Measurements from ENCODE around the gene LRRC46.

LRRC46 gene

DNA sequence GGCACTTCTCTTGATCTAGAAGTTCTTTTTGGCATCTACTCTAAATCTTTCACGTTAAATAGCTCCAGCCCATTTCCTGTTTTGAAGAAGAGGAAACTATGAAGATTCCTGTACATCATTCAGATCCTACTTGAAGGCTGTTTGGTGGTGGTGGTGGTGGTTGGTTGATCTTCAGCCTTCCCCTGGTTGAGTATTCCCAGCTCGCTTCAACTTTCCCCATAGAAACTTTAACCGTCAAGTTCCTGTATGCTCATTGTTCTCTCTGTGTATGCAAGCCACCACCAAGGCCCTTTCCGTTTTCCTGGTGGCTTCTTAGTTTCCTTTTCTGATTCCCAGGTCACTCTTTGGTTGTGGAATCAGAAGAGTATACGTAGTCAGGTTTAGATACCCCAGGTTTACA is 3.3 kb downstream of the LRRC46 start:
- no peak for DNase-seq

GRCh38 chr17:47836601-47837000 is 5.1 kb downstream of the LRRC46 start:
- no peak for DNase-seq

- DNase-seq: peak; percentile 65
These were observed 6.0 kb downstream of the LRRC46 start for GRCh38 chr17:47837401-47838039.

DNA sequence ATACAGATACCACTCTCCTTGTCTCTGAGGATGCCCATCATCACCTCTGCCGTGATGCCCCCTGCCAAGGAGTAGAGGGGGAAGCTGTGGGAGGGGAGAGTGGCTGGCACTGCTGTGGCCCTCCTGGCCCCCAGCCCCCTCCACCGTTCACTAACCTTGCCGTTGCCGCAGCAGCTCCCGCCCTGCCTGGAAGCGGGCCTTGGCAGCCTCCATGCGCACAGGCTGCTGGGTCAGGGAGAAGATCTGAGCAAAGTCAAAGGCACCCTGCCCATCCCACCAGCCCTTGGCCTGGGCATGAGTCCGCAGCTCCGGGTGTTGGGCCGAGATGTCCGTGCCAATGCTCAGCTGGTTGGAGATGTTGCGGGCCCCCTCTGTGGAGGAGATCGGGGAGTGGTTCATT is 7.2 kb downstream of the LRRC46 start:
- no peak for DNase-seq

- no peak for DNase-seq
These were observed 7.6 kb downstream of the LRRC46 start for GRCh38 chr17:47839071-47839470.

DNA sequence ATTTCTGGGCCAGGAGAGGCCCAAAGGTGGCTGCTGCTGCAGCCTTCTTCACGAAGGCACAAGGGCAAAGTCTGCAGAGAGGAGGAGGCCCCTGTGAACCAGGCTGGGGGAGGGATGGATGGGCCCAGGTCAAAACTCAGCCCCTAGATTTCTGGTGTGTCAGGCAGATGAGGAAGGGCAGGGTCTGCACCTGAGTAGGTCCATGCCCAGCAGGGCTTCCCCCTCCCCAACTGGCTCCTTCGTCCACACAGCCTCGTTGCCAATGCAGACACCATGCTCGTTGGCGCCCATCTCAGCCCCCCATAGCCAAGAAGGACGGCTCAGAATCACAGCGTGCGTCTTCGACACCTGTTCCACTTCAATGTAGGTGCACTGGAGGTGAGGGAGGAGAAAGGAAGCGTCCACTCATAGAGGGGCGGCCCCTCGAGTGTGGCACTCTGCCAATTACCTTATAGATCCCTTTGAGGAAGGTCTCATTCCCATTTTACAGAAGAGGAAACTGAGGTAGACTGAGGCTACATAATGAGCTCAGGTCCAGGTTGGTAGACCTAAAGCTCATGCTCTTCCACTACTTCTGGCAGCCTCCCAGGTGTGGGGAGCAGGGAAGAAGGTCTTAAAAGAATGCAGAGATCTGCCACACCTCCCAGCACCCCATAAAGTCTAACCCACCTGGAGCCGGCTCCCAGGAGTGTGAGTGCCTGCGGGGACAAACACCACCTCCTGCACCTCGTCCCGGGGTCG is 8.7 kb downstream of the LRRC46 start:
- DNase-seq: no peak

DNA sequence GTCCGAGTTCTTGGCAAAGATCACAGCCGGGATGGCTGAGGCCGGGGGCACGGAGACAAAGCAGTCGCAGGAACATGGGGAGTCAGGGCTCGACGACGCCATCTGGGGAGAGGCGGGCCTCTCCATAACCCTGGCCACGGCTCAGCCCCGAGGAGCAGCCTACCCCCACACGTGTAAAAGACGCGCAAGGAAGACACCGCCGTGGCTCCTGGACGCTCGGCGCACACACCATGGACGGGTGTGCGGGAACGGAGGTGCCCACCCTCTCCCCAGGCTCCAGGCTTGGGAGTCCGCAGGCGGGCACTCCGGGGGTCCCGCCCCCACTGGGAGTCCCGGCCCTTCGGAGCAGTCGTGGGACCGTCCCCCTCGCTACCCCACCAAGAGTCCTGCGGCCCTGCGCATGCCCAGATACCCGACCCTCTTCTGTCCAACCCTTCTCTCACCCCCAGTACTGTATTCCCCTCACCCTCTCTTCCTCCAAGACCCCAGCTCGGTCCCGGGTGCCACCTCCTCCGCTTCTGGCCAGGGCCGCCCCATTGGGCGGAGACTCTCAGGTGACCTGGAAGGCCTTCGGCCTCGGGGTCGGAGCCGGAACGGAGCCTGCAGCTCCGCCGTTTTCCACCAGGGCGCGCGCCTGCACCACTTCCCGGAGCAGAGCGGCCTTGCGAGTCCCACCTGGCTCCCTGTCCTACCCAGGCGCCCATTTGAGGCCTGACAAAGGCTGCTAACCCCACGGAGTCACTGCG is 9.4 kb downstream of the LRRC46 start, which contains the start of gene SCRN2:
Gene SCRN2, minus strand, starts transcription at position 532 of the 746 bp plus-strand sequence. Its CDS starts 430 bp downstream, at position 102.
- peak; percentile 85 for DNase-seq

DNA sequence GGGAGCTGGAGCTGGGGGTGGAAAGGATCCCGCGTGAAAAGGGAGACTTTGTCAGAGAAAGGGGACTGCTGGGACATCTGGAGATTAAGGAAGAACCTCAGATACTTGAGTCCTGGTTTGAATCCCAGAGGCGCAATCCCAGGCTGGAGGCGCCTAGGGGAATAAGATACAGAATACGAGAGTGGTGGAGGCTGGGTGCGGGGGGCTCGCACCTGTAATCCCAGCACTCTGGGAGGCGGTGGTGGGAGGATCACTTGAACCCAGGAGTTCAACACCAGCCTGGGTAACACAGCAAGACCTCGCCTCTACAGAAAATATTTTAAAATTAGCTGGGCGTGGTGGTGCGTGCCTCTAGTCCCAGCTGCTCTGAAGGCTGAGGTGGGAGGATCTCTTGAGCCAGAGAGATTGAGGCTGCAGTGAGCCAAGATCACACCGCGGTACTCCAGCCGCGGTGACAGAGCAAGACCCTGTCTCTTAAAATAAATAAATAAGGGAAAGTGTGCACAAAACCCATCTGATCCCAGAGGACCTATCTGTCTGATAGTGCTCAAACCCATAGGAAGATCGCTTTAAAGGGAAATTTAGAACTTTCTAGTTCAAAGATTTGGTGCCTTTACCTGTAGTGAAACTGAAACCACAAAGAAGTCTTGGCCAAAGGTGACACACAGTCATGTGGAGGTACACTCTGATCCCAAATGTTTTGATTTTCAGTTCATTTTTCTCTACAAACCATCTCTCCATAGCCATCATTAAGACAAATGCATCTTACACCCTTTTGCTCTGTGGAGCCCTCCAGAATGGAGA is 10.2 kb downstream of the LRRC46 start:
- DNase-seq: no peak

GRCh38 chr17:47843391-47843730 is 11.9 kb downstream of the LRRC46 start:
- DNase-seq: no peak

- no peak for DNase-seq
These were observed 12.8 kb downstream of the LRRC46 start for GRCh38 chr17:47844227-47844626.

DNA sequence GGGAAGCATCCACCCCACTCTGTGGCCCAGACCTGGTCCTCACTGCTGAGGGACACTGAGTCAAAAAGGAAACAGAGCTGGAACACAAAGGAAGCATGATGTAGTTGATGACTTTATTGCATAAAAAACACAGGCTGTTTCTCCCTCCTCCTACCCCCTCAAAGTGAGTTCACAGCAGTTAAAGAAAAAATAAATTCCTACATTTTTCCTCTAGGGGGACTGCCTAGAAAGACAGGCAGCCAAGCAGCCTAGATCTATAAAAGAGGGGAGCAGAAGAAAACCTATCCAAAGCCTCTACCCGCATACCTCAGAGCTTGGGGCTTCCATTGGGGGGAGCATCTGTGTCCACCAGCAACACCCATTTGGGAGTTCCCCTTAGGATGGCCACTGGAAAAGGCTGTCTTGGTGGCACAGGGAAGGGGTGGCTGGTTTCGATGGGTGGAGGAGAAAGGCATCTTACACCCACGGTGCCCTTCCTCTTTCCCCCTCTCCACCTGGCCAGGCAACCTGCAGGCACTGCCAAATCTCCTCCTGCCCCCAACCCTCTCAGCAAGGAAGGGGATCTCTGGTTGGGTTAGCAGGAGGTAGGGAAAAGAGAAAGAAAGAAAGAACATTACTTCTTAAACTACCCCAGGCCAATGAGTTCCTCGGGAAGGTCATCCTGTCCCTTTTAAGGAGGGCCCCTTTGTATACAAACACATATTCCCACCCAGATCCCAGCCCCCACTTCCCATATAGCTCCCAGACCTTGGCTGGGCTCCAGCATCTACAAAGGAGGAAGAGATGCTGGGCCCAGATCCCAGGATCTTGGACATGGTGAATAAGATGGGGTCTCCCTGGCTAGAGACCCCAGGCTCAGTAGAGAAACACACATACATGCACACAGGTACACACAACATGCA is 13.6 kb downstream of the LRRC46 start:
- no peak for DNase-seq

DNA sequence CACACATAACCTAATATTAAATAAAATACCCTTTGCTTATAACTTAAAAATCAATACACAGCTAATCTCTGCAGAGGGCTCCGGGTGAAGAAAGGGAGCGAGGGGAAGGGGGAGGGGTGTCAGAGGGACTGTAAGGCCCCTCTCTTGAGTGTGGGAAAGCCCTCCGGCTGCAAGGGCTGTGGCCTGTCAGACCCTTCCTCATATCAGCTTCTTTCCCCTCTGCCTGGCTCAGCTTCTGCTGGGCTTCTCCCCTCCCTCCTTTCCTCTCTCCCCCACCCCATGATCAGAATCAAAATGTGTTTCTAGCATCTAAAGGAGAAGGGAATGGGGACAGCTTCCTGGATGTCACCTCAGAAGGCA is 14.2 kb downstream of the LRRC46 start:
- no peak for DNase-seq

DNA sequence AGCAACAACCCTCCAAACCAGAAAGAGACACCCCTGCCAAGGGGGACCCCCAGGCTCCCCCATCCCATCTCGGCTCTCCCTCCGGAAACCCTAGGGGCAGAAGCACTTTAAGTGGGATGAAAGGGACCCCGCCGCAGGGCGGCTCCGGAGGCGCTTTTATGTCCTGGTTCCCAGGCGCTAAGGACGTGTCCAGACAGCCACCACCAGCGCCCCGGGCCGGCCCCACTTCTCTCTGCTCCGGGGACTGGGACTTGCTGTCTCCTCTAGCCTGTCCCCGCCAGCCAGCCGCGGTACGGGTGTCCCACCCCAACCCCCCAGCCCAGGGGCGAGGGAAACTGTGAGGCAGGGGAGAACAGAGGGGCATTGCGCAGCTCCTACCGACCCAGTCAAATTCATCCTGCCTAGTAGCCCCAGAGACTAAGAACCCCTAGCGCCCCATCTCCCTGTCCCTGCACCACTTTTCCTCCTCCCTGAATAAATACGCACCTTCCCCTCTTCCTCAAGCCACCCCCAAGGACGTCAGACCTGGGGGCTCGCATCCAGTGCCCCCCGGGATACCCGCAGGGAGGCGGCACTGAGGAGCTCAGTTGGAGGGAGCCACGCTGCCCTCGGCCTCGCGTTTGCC is 15.4 kb downstream of the LRRC46 start:
- no peak for DNase-seq

DNA sequence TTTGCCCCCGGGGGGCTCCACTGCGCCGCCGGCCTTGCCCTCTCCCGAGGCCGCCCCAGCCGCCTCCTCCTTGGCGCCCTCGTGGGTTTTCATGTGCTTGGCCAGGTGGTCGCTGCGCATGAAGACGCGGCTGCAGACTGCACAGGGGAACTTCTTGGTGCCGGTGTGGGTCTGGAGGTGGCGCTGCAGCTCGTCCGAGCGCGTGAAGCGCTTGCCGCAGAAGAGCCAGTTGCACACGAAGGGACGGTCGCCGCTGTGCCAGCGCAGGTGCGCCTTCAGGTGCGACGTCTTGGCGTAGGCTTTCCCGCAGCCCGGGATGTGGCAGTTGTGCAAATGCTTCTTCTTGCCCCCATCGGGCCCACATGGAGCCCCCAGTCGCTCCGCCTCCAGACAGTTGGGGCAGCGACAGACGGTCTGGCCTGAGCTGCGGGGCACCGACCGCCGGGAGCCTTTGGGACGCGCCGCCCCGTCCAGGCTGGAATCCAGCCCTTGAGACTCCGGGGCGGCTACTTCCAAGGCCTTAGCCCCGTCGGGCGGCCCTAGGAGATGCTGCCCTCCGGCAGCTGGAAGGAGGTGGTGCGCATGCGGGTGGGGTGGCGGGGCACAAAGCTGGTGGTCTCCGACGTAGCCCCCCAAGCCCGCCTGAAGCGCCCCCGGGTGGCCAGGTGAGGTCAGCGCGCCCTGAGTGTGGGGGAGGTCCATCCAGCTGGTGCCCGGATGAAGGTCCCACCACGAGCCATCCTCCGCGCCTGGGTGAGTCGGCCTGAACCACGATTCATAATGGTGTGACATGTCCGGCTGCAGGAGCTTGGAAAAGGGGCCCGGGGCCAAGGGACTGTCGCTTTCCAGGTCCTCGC is 16.1 kb downstream of the LRRC46 start:
- DNase-seq: no peak

DNA sequence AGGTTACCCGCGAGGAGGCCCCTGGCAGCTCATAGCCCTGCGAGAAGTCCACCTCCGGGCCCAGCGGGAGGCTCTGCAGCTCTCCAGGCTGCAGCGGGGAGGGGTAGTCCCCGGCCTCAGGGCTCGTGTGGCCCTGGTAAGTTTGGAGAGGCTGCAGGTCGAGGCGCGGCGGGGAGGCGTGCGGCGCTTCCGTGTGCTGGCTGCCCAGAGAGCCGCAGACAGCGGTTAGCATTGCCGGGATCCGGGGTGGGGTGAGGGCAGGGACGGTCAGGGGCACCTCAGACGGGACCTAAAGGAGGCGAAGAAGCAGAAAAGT is 16.7 kb downstream of the LRRC46 start:
- no peak for DNase-seq

DNA sequence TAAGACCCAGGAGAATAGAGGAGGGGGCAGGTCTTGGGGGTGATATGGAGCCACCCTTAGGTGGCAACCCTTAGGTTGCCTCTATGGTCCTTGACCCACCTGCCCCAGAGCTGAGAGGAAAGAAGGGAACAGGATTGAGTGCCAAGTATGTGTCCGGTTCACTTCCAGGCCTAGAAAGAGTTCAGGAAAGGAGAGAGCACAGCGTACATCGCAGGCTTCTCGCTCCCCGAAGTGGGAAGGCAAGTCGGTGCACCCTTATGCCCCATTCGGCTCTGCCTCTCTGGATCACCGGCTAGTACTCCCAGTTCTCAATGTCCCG is 18.9 kb downstream of the LRRC46 start:
- no peak for DNase-seq

GRCh38 chr17:47850692-47851573 is 19.5 kb downstream of the LRRC46 start, which contains the start of gene SP6:
TSS of gene SP6 (minus strand) at chr17:47851163. CDS start at chr17:47848429, 2,734 bp downstream.
- DNase-seq: peak; percentile 45

GRCh38 chr17:47851764-47852112 is 20.3 kb downstream of the LRRC46 start:
- DNase-seq: no peak

- no peak for DNase-seq
These were observed 20.9 kb downstream of the LRRC46 start for GRCh38 chr17:47852113-47852949.

Measured in T1000 (cell line).